Fibroblast of villous mesenchyme (primary cell): ENCODE measurements around the gene DLK2. TPM values are rescaled to one million over a fixed set of nuclear protein-coding genes. Genes with fewer than 3 reads are reported as not detected.
A peak's percentile ranks its signal among the peaks of the same experiment; 100 is the strongest.
"Not testable (repeated sequence)": the region's sequence is repeated elsewhere in the genome, so short reads cannot be mapped to it uniquely, and the experiment has no call there.

Experiments
- DNase-seq: peaks from one replicate; pipeline ENCODE4 v3.0.0-alpha.2; 2010; ENCODE audit warnings: low read depth
- H3K4me3 ChIP-seq: 2 replicates; pipeline ENCODE4 v1.5.1; 2011; ENCODE audit warnings: low read depth, mild to moderate bottlenecking, low read length
- CTCF ChIP-seq: IDR thresholded peaks from 2 replicates; pipeline ENCODE4 v1.5.1; 2012; ENCODE audit warnings: low read depth, mild to moderate bottlenecking, low read length; ENCODE audit not compliant: insufficient read depth
- total RNA-seq: library from RNA; depleted of rRNA; stranded (reverse); fragments of >200 nt; gene quantifications from 2 replicates; pipeline ENCODE4 v1.2.3, GENCODE V29; 2012

Gene DLK2
- total RNA-seq, 1 donor: 1.7 TPM

- TF ChIP-seq CTCF: no peak
- no peak overlapping the region for H3K4me3 ChIP-seq
- DNase-seq: no peak
These were observed 42.3 kb downstream of the DLK2 start for GRCh38 chr6:43413002-43413401.

DNA sequence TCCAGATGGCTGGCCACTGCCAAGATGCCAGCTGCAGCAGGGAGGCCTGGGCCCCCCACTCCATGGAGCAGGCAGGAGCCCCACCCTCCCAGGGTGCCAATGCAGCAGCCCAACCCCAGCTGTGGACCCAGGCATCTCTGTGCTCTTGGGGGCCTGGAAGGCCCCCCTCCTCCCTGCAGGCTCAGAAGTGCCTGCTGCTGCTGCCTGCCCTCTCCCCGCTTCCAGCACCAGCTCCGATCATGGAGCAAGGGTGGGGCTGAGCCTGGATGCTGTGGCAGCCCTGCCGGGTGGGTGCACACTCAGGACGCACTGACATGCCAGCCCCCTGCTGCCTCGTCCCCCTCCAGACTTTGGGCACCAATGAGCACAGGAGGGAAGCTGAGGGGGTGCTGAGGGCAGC, 42.8 kb downstream of the DLK2 start:
- no peak overlapping the region for H3K4me3 ChIP-seq
- DNase-seq: no peak
- TF ChIP-seq CTCF: no peak

- not testable (repeated sequence) for DNase-seq, H3K4me3 ChIP-seq
These were observed 44.6 kb downstream of the DLK2 start for GRCh38 chr6:43410776-43411175.

DNA sequence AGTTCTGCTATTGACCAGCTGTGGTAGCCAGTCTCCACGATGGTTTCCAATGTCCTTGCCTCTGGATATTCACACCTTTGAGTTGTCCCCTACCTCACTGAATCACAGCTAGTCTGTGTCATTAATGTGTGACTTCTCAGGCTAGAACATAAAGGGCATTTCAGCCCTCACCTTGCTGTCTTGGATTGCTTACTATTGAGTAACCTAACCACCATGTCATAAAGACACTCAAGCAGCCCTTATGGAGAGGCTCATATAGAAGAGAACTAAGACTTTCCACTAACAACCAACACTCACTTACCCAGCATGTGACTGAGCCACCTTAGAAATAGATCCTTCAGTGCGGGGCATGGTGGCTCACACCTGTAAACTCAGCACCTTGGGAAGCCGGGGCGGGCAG, 47.1 kb downstream of the DLK2 start:
- no peak for DNase-seq
- no peak for TF ChIP-seq CTCF
- H3K4me3 ChIP-seq: no peak overlapping the region

DNA sequence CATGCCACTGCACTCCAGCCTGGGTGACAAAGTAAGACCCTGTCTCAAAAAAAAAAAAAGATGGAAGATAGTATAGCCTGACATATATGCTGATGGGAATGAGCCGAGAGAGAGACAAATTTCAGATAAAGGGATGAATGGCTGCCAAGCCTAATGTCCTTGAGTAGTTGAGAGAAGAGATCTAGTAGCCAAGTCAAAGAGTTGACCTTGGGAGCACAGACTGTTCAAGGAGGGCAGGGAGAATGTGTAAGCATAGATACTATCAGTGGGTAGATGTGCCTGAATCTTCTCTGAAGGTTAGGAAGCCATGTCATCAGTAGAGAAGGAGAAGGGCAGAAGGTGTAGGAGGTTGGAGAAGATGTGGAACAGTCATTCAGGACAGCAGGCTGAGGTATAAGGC, 48.1 kb downstream of the DLK2 start:
- no peak for TF ChIP-seq CTCF
- DNase-seq: no peak

DNA sequence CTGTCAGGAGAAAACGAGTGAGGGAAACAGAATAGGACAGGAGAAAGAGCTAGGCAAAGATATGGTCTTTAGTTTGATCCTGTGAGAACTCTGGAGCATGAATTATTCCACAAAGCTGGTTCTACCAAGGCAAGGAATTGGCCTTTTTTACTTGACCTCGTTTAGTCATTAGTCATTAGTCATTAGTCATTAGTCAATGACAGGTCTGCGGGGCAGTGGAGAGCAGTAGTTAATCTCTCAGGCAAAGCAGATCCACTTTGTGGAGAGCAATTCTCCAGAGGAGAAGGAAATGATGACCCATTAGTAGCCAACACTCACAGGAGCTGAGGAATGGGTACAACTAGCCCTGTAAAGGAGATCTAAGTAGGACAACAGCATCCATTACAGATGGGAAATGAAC, 50.0 kb downstream of the DLK2 start:
- H3K4me3 ChIP-seq: no peak overlapping the region
- no peak for TF ChIP-seq CTCF
- DNase-seq: peak; percentile 25

More for the DNA sequence above, 48.1 kb downstream of the DLK2 start:
- H3K4me3 ChIP-seq: no peak overlapping the region

- no peak for DNase-seq
- TF ChIP-seq CTCF: peak; percentile 18
- H3K4me3 ChIP-seq: no peak overlapping the region
These were observed 52.5 kb downstream of the DLK2 start for GRCh38 chr6:43402820-43403219.
